Measurements from ENCODE around the gene DNAH1.

DNAH1 gene

GRCh38 chr3:52406791-52407510 lies 90.8 kb downstream of the DNAH1 start:
- DNase-seq = no peak

GRCh38 chr3:52407779-52408178 lies 91.7 kb downstream of the DNAH1 start:
- DNase-seq = no peak

- no peak for DNase-seq
Observed at GRCh38 chr3:52408466-52408865, 92.3 kb downstream of the DNAH1 start.

- no peak for DNase-seq
Observed at GRCh38 chr3:52415800-52416199, 99.7 kb downstream of the DNAH1 start.

GRCh38 chr3:52420388-52420787 lies 104.3 kb downstream of the DNAH1 start:
- no peak for DNase-seq

GRCh38 chr3:52422669-52423068 lies 106.5 kb downstream of the DNAH1 start:
- no peak for DNase-seq

- no peak for DNase-seq
Observed at GRCh38 chr3:52423173-52423572, 107.1 kb downstream of the DNAH1 start.

- peak; percentile 71 to 85 for DNase-seq
Observed at GRCh38 chr3:52428151-52429005, 112.3 kb downstream of the DNAH1 start.

GRCh38 chr3:52429031-52429430 lies 112.9 kb downstream of the DNAH1 start:
- DNase-seq = no peak

- no peak for DNase-seq
Observed at GRCh38 chr3:52429779-52430415, 113.8 kb downstream of the DNAH1 start.

GRCh38 chr3:52430416-52430810 lies 114.3 kb downstream of the DNAH1 start:
- DNase-seq = no peak

GRCh38 chr3:52431459-52432223 lies 115.5 kb downstream of the DNAH1 start:
- DNase-seq = no peak

GRCh38 chr3:52432225-52432624 lies 116.1 kb downstream of the DNAH1 start:
- DNase-seq = no peak

- no peak for DNase-seq
Observed at GRCh38 chr3:52432691-52433141, 116.6 kb downstream of the DNAH1 start.

GRCh38 chr3:52433328-52433995 lies 117.3 kb downstream of the DNAH1 start:
- no peak for DNase-seq

- DNase-seq = no peak
Observed at GRCh38 chr3:52433996-52434479, 117.9 kb downstream of the DNAH1 start.

- DNase-seq = no peak
Observed at GRCh38 chr3:52434491-52435115, 118.5 kb downstream of the DNAH1 start.

GRCh38 chr3:52435246-52436101 lies 119.4 kb downstream of the DNAH1 start:
- no peak for DNase-seq

- DNase-seq = peak in 1 of 2 experiments; percentile 19
Observed at GRCh38 chr3:52436500-52437149, 120.5 kb downstream of the DNAH1 start.

All from NCI-H524 (cell line).